Measurements from ENCODE around the gene CHCHD3.

DNA sequence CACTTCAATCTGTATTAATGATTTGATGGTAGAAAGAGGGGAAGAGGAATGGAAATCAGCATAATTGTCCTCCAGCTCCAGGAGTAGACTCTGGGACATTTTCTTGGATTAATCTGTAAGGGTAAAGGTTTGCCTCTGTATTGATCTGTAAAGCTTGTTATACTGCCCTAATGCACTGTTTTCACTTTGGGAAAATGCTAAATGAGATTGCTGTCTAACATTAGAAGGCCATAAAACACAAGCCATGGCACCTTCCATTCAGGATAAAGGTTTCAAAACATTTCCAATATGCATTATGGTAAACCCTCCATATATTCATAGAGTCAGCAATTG is 282.8 kb downstream of the CHCHD3 start:
- TF ChIP-seq CTCF (conservative IDR thresholded peaks at IDR 0.05): no peak
- no peak for TF ChIP-seq EZH2 (IDR thresholded peaks at IDR 0.05; ENCODE audit: low read depth)

Data from PC-9 (cell line).